IMR-90 (cell line): ENCODE data around the gene PPP1R13B. TPM values are rescaled to one million over a fixed set of nuclear protein-coding genes. Genes with fewer than 3 reads are reported as not detected.

Source experiments
- ATAC-seq: fragments of 200-7000 bp; cut with Tn5 transposase; 2 replicates; pipeline ENCODE4 v1.9.1; 2020; ENCODE audit warnings: low read depth, mild to moderate bottlenecking, moderate library complexity
- BruUV-seq: library from RNA; stranded (reverse); fragments of 400-500 nt; replicated peaks from 2 replicates; lab custom pipeline; 2021; lab: Mats Ljungman, UMichigan
- CTCF ChIA-PET: fragments of 300-600 bp; formaldehyde crosslinking; extraction: SDS; loops from one replicate; lab custom pipeline; 2021; ENCODE audit warnings: antibody characterized with exemption; lab: Yijun Ruan, JAX
- POLR2A ChIA-PET: fragments of 300-600 bp; sonication (Branson Sonifier 250); formaldehyde crosslinking; loops from one replicate; lab custom pipeline; 2022; ENCODE audit warnings: antibody characterized with exemption; ENCODE audit not compliant: unreplicated experiment; lab: Charles Lee
- DNase-seq: peaks from one replicate; pipeline ENCODE4 v3.0.0; 2013
- H2AFZ ChIP-seq: replicated peaks from 2 replicates; pipeline ENCODE3; 2013; ENCODE audit warnings: low read length, mild to moderate bottlenecking; ENCODE audit not compliant: poor library complexity
- H2AK5ac ChIP-seq: 2 replicates; pipeline ENCODE4 v1.6.1; 2013; ENCODE audit warnings: low read depth, low read length, inconsistent platforms
- H2AK9ac ChIP-seq: replicated peaks from 2 replicates; pipeline ENCODE3; 2013; ENCODE audit warnings: mild to moderate bottlenecking, low read depth, low read length, moderate library complexity; ENCODE audit not compliant: poor library complexity
- H2BK120ac ChIP-seq: 2 replicates; pipeline ENCODE4 v1.6.1; 2013; ENCODE audit warnings: low read depth, low read length, inconsistent platforms
- H2BK15ac ChIP-seq: 3 replicates; pipeline ENCODE4 v1.6.1; 2013; ENCODE audit warnings: low read depth, low read length, inconsistent platforms
- H2BK20ac ChIP-seq: 2 replicates; pipeline ENCODE4 v1.6.1; 2013; ENCODE audit warnings: low read depth, mild to moderate bottlenecking, inconsistent platforms, low read length, moderate library complexity
- H2BK5ac ChIP-seq: 2 replicates; pipeline ENCODE4 v1.6.1; 2013; ENCODE audit warnings: mild to moderate bottlenecking, low read depth, low read length, inconsistent platforms; ENCODE audit not compliant: poor library complexity, severe bottlenecking
- H3K14ac ChIP-seq: replicated peaks from 2 replicates; pipeline ENCODE4 v1.6.1; 2013; ENCODE audit warnings: low read depth, low read length, inconsistent platforms
- H3K18ac ChIP-seq: 2 replicates; pipeline ENCODE4 v1.6.1; 2013; ENCODE audit warnings: low read depth, low read length, control low read depth
- H3K23ac ChIP-seq: 2 replicates; pipeline ENCODE4 v1.6.1; 2013; ENCODE audit warnings: low read depth, low read length, inconsistent platforms
- H3K27ac ChIP-seq: 2 replicates; pipeline ENCODE4 v1.5.1; 2013; ENCODE audit warnings: mild to moderate bottlenecking, control low read depth, low read length; ENCODE audit not compliant: insufficient read depth
- H3K27me3 ChIP-seq: 2 replicates; pipeline ENCODE4 v1.6.1; 2013; ENCODE audit warnings: low read length; ENCODE audit not compliant: control insufficient read depth, insufficient read depth
- H3K36me3 ChIP-seq: 2 replicates; pipeline ENCODE4 v1.6.1; 2013; ENCODE audit warnings: low read length, mixed read lengths; ENCODE audit not compliant: control insufficient read depth, insufficient read depth
- H3K4ac ChIP-seq: 2 replicates; pipeline ENCODE4 v1.6.1; 2013; ENCODE audit warnings: low read depth, low read length, inconsistent platforms
- H3K4me1 ChIP-seq: 2 replicates; pipeline ENCODE4 v1.6.1; 2013; ENCODE audit warnings: low read length, mixed read lengths; ENCODE audit not compliant: control insufficient read depth, insufficient read depth
- H3K4me2 ChIP-seq: 2 replicates; pipeline ENCODE4 v1.6.1; 2013; ENCODE audit warnings: low read depth, mild to moderate bottlenecking, control low read depth, low read length, moderate library complexity
- H3K4me3 ChIP-seq: 2 replicates; pipeline ENCODE4 v1.5.1; 2013; ENCODE audit warnings: low read depth, mild to moderate bottlenecking, control low read depth, low read length, moderate library complexity; ENCODE audit not compliant: insufficient read depth
- H3K56ac ChIP-seq: 2 replicates; pipeline ENCODE4 v1.6.1; 2013; ENCODE audit warnings: low read length, inconsistent platforms; ENCODE audit not compliant: insufficient read depth; ENCODE audit errors: extremely low read depth
- H3K79me1 ChIP-seq, 2 experiments: 2 replicates each; pipeline ENCODE4 v1.6.1; 2013; ENCODE audit warnings: low read length in 2 of 2, inconsistent platforms in 1 of 2, low read depth in 1 of 2
- H3K9ac ChIP-seq: 2 replicates; pipeline ENCODE4 v1.6.1; 2013; ENCODE audit warnings: low read depth, low read length, control low read depth
- H3K9me1 ChIP-seq: 2 replicates; pipeline ENCODE4 v1.6.1; 2013; ENCODE audit warnings: low read length, inconsistent platforms; ENCODE audit not compliant: insufficient read depth
- H3K9me3 ChIP-seq: 2 replicates; pipeline ENCODE4 v1.6.1; 2013; ENCODE audit warnings: low read length; ENCODE audit not compliant: control insufficient read depth, insufficient read depth
- H4K20me1 ChIP-seq: 2 replicates; pipeline ENCODE4 v1.6.1; 2013; ENCODE audit warnings: low read length, inconsistent platforms; ENCODE audit not compliant: insufficient read depth
- H4K5ac ChIP-seq: 2 replicates; pipeline ENCODE4 v1.6.1; 2013; ENCODE audit warnings: mild to moderate bottlenecking, low read depth, low read length, control low read depth
- H4K8ac ChIP-seq, 2 experiments: 2 replicates each; pipeline ENCODE4 v1.6.1; 2013; ENCODE audit warnings: low read depth in 2 of 2, low read length in 2 of 2, control low read depth in 1 of 2, inconsistent platforms in 1 of 2
- H4K91ac ChIP-seq: 2 replicates; pipeline ENCODE4 v1.6.1; 2013; ENCODE audit warnings: low read depth, low read length, inconsistent platforms; ENCODE audit not compliant: insufficient read depth
- BHLHE40 ChIP-seq: fragments of 150-350 bp; IDR thresholded peaks from 2 replicates; pipeline ENCODE4 v1.6.1; 2016; ENCODE audit warnings: mild to moderate bottlenecking, low read depth, low read length
- CEBPB ChIP-seq: IDR thresholded peaks from 2 replicates; pipeline ENCODE4 v1.6.1; 2012; ENCODE audit warnings: low read depth, low read length, improper control_type of control experiment
- CHD1 ChIP-seq: IDR thresholded peaks from 2 replicates; pipeline ENCODE4 v1.6.1; 2012; ENCODE audit warnings: low read depth, low read length, improper control_type of control experiment
- CTCF ChIP-seq: conservative IDR thresholded peaks from 2 replicates; pipeline ENCODE4 v1.5.1; 2012; ENCODE audit warnings: mild to moderate bottlenecking, low read depth, low read length, improper control_type of control experiment
- ELK1 ChIP-seq: fragments of 150-350 bp; IDR thresholded peaks from 2 replicates; pipeline ENCODE4 v1.6.1; 2016; ENCODE audit warnings: low read depth, mild to moderate bottlenecking, low read length, moderate library complexity, borderline replicate concordance
- FOS ChIP-seq: fragments of 150-350 bp; IDR thresholded peaks from 2 replicates; pipeline ENCODE4 v1.6.1; 2016; ENCODE audit warnings: low read depth, low read length
- MAFK ChIP-seq: IDR thresholded peaks from 2 replicates; pipeline ENCODE4 v1.6.1; 2012; ENCODE audit warnings: low read depth, low read length, improper control_type of control experiment
- MAZ ChIP-seq: IDR thresholded peaks from 2 replicates; pipeline ENCODE4 v1.6.1; 2012; ENCODE audit warnings: low read depth, mild to moderate bottlenecking, low read length, improper control_type of control experiment, moderate library complexity, borderline replicate concordance
- MXI1 ChIP-seq: IDR thresholded peaks from 2 replicates; pipeline ENCODE4 v1.6.1; 2012; ENCODE audit warnings: low read depth, mild to moderate bottlenecking, low read length, moderate library complexity, borderline replicate concordance
- NFE2L2 ChIP-seq: fragments of 150-350 bp; IDR thresholded peaks from 2 replicates; pipeline ENCODE4 v1.6.1; 2016; ENCODE audit warnings: low read depth, mild to moderate bottlenecking, low read length
- POLR2A ChIP-seq: IDR thresholded peaks from 2 replicates; pipeline ENCODE4 v1.6.1; 2012; ENCODE audit warnings: mild to moderate bottlenecking, low read depth, low read length
- RAD21 ChIP-seq: IDR thresholded peaks from 2 replicates; pipeline ENCODE4 v1.6.1; 2012; ENCODE audit warnings: low read length, improper control_type of control experiment
- RCOR1 ChIP-seq: IDR thresholded peaks from 2 replicates; pipeline ENCODE4 v1.6.1; 2012; ENCODE audit warnings: mild to moderate bottlenecking, low read length, improper control_type of control experiment; ENCODE audit not compliant: insufficient replicate concordance
- RFX5 ChIP-seq: IDR thresholded peaks from 2 replicates; pipeline ENCODE4 v1.8.0; 2012; ENCODE audit warnings: low read depth, mild to moderate bottlenecking, low read length, moderate library complexity
- SMC3 ChIP-seq: fragments of 150-350 bp; IDR thresholded peaks from 2 replicates; pipeline ENCODE4 v1.6.1; 2016; ENCODE audit warnings: low read depth, mild to moderate bottlenecking, antibody characterized with exemption, low read length, moderate library complexity
- USF2 ChIP-seq: fragments of 150-350 bp; IDR thresholded peaks from 2 replicates; pipeline ENCODE4 v1.6.1; 2017; ENCODE audit warnings: mild to moderate bottlenecking, antibody characterized with exemption, low read length, low read depth
- WGBS, 2 experiments: methylation state at CpG; one replicate each; pipeline versions ENCODE4 v1.1.5 to v1.1.7; 2013; ENCODE audit warnings: missing lambda C conversion rate in 2 of 2; ENCODE audit not compliant: insufficient read length in 1 of 2; ENCODE audit errors: extremely low coverage in 2 of 2; 5-methylcytosine and 5-hydroxymethylcytosine counted together
- dilution Hi-C: fragments of 300-500 bp; cut with HindIII; formaldehyde crosslinking; loops from one replicate; pipeline ENCODE4 v1.14.3; 2018; ENCODE audit warnings: low sequenced_read_pairs; ENCODE audit not compliant: unreplicated experiment
- in situ Hi-C: fragments of 300-500 bp; cut with MboI; formaldehyde crosslinking; loops from 3 replicates; pipeline ENCODE4 v1.14.3; 2019; ENCODE audit warnings: low sequenced_read_pairs, inconsistent platforms, mixed read lengths
- intact Hi-C: fragments of 100-400 bp; cut with micrococcal nuclease; formaldehyde crosslinking; loops from 2 replicates; pipeline ENCODE4 v1.10.0; 2022
- polyA plus RNA-seq, 3 experiments: library from polyadenylated mRNA; depleted of rRNA; stranded (reverse); fragments of >200 nt; gene quantifications; 2 replicates each; pipeline ENCODE4 v1.2.3, GENCODE V29; 2012; ENCODE audit warnings: low replicate concordance in 1 of 3
- total RNA-seq: library from RNA; depleted of rRNA; stranded (reverse); fragments of >200 nt; gene quantifications from 2 replicates; pipeline ENCODE4 v1.2.3, GENCODE V29; 2012

PPP1R13B gene
- total and polyA plus RNA-seq, 2 of the 4 experiments (the other 2 are of a cell fraction): 1.6 to 2.8 TPM

GRCh38 chr14:103839579-103839978 lies 7.8 kb downstream of the PPP1R13B start:
- no peak overlapping the region for H3K18ac ChIP-seq
- H4K20me1 ChIP-seq: no peaks in the 10 kb centered on the region
- no peak overlapping the region for H3K9ac ChIP-seq
- no peak overlapping the region for H4K8ac ChIP-seq
- H4K91ac ChIP-seq: no peak overlapping the region
- TF ChIP-seq MAZ (no peak), NFE2L2 (no peak), CHD1 (no peak), POLR2A (no peak), RCOR1 (no peak), USF2 (no peak), RFX5 (no peak), ELK1 (no peak), MXI1 (no peak), SMC3 (no peak), MAFK (no peak), RAD21 (no peak), CTCF (no peak), FOS (no peak), CEBPB (no peak), BHLHE40 (no peak)
- no peak overlapping the region for H2BK120ac ChIP-seq
- H3K79me1 ChIP-seq: peaks cover 0 to 6% of the 10 kb centered on the region in 2 experiments; a peak in 1 of 4 replicates
- H3K9me3 ChIP-seq: no peaks in the 10 kb centered on the region
- H4K5ac ChIP-seq: no peak overlapping the region
- BruUV-seq: no TSS peak
- no peak overlapping the region for H2AK5ac ChIP-seq
- H3K4me3 ChIP-seq: no peak overlapping the region
- no peak for DNase-seq
- no peaks in the 10 kb centered on the region for H3K9me1 ChIP-seq
- no peak for ATAC-seq
- no peak overlapping the region for H3K56ac ChIP-seq
- intact Hi-C loops: no loop called here
- H2AK9ac ChIP-seq: no peak overlapping the region
- no peak overlapping the region for H2BK15ac ChIP-seq
- H2BK20ac ChIP-seq: no peak overlapping the region
- CTCF ChIA-PET: interaction anchor here (0.6 kb wide), 1 partner anchor 69 kb away, joined by 5 read pairs; no protein-coding TSS in a partner anchor
- H3K36me3 ChIP-seq: no peaks in the 10 kb centered on the region
- no peak overlapping the region for H2BK5ac ChIP-seq
- no peaks in the 10 kb centered on the region for H3K27me3 ChIP-seq
- H2AFZ ChIP-seq: no peak overlapping the region
- H3K27ac ChIP-seq: no peak overlapping the region
- no peak overlapping the region for H3K14ac ChIP-seq
- no peak overlapping the region for H3K23ac ChIP-seq
- POLR2A ChIA-PET: no interaction called here
- H3K4me1 ChIP-seq: no peaks in the 10 kb centered on the region
- WGBS, 2 experiments: 56% methylated on average over 1 of the region's 1 CpG; no CpG with 5 or more reads in 1 of the 2 experiments
- no peak overlapping the region for H3K4ac ChIP-seq
- in situ Hi-C loops: no loop called here
- no peak overlapping the region for H3K4me2 ChIP-seq
- dilution Hi-C loops: no loop called here
